GM13977 (cell line): Measurements from ENCODE around the gene LUC7L.

Source experiments
- DNase-seq: peaks from one replicate; pipeline ENCODE4 v3.0.0; 2012; ENCODE audit warnings: low spot score
- in situ Hi-C: fragments of 300-500 bp; cut with MboI; formaldehyde crosslinking; loops from one replicate; pipeline ENCODE4 v1.12.0; 2022; ENCODE audit warnings: low sequenced_read_pairs, low pct_unique_long_range_greater_than_20kb, mixed read lengths, inconsistent platforms; ENCODE audit not compliant: unreplicated experiment
- TF ChIP-seq, protein P1 (sequence below): IDR thresholded peaks from 2 replicates; pipeline ENCODE4 v1.5.1; 2012; ENCODE audit warnings: mild to moderate bottlenecking, control low read depth; ENCODE audit not compliant: insufficient read depth; ENCODE audit errors: extremely low read depth, missing control alignments

The LUC7L gene, protein sequence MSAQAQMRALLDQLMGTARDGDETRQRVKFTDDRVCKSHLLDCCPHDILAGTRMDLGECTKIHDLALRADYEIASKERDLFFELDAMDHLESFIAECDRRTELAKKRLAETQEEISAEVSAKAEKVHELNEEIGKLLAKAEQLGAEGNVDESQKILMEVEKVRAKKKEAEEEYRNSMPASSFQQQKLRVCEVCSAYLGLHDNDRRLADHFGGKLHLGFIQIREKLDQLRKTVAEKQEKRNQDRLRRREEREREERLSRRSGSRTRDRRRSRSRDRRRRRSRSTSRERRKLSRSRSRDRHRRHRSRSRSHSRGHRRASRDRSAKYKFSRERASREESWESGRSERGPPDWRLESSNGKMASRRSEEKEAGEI

DNA sequence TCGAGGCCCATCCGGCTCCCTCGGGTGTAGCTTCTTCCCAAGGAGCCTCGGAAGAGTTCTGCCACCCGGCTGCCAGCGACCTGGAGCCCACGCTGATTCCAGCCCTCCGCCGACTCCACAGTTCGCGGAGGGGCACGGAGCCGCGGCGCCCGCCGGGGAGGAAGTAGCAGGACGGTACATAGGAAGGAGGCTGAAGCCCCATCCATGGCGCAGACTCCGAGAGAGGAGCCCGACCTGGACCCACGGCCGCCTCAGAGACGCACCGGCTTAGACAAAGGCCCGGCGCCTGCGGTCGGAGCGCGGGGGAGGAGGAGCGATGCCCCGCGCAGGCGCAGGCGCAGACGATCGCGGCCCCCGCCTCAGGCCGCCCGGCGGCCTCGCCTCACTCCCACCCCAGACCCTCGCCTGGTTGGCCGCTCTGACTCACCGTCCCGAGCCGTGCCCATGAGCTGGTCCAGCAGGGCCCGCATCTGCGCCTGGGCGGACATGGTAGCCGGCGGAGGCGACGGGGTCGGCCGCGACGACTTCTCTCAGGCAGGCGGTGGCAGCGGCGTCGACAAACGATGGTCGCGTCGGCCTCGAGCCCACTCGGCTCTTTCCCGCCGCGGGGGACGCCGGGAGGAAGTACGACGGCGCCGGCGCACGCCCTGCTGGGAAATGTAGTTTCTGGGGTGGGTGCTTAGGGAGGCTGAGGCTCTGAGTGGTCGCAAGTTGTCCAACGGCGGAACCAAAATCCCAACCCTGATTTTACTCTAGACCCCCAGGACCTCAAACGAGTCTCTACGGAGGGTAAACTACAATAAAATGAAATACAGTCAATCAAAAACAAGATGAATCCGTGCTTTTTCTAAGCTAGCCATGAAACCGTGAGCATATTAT is at the start of gene LUC7L:
LUC7L (minus strand) TSS at position 598 of the 879 bp plus-strand sequence; CDS start at position 488, 110 bp downstream.
- DNase-seq: peak; percentile 93
- in situ Hi-C loops: no loop called here
- TF ChIP-seq, protein P1, sequence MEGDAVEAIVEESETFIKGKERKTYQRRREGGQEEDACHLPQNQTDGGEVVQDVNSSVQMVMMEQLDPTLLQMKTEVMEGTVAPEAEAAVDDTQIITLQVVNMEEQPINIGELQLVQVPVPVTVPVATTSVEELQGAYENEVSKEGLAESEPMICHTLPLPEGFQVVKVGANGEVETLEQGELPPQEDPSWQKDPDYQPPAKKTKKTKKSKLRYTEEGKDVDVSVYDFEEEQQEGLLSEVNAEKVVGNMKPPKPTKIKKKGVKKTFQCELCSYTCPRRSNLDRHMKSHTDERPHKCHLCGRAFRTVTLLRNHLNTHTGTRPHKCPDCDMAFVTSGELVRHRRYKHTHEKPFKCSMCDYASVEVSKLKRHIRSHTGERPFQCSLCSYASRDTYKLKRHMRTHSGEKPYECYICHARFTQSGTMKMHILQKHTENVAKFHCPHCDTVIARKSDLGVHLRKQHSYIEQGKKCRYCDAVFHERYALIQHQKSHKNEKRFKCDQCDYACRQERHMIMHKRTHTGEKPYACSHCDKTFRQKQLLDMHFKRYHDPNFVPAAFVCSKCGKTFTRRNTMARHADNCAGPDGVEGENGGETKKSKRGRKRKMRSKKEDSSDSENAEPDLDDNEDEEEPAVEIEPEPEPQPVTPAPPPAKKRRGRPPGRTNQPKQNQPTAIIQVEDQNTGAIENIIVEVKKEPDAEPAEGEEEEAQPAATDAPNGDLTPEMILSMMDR: no peak

DNA sequence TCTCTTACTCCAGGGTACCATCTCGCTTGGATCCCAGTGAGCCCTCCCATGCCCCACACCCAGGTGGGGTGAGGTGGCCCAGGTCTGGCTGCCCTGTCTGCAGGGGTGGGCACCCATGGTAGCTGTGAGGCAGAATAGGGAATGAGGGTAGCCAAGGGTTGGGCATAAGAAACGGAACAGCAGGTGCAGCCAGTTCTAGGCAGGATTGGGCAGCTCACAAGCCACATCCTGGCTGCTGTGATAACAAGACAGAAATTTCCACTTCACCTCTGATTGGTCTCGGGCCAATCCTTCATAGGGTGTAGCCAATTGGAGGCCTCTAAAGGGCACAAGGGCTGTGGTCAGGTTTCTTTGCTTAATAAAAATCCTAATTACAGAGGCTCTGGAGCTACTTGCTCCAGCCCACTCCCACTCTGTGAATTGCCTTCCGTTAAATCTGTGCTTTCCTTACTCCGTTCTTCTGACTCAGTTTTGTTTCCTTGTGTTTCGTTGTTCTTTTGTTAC is 49.7 kb upstream of the LUC7L start:
- in situ Hi-C loops: no loop called here
- TF ChIP-seq, protein P1: no peak
- peak; percentile 77 for DNase-seq

DNA sequence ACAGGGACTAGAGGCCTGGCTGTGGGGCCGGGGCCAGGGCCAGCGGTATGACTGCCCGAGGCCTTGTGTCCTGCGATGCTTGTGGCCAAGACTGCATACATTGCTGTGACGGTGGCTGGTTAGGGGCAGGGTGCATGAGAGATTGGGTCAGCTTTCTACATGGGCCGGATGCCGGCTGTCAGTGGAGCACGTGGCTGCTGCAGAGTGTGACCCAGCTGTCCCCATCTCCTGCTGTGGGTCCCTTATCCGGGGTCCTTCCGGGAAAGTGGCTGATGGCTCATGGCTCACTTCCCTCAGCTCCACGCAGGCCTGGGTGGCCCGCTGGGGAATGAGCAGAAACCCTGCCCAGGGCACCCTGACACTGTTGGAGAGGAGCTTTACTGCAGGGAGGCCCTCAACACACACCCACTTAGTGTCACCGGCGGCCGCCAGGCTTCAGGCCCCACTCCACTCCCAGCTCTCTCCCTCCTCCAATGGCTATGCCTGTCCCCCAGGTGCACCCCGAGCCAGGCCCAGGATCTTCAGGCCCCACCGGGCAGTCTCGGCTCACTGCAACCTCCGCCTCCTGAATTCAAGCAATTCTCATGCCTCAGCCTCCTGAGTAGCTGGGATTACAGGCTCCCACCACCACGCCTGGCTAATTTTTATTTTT is 47.3 kb upstream of the LUC7L start:
- TF ChIP-seq, protein P1: no peak
- in situ Hi-C loops: no loop called here
- DNase-seq: no peak

DNA sequence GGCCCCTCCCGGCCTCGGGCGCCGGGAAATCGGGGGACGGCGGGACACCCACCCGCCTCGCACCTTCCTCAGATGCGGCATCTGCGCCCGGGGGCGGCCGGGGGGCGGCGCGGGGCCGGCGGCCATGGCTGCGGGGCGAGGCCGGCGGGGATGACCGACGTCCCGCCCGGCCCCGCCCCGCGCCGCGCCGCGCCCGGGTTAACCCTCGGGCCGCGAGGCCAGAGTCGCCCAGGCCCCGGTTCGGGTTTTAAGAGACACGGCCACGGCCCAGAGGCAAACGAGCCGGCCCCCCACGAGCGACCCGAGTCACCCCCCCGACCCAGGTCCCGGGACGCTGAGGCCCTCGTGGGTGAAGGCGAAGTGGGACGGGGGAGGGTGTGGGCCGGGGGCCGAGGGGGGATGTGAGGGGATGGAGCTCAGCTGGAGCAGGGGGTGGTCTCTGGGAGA is 46.6 kb upstream of the LUC7L start, which contains the start of gene RGS11:
RGS11 (minus strand) TSS at position 159 of the 447 bp plus-strand sequence; CDS start at position 126, 33 bp downstream.
- in situ Hi-C loops: no loop called here
- TF ChIP-seq, protein P1: no peak
- DNase-seq: no peak

DNA sequence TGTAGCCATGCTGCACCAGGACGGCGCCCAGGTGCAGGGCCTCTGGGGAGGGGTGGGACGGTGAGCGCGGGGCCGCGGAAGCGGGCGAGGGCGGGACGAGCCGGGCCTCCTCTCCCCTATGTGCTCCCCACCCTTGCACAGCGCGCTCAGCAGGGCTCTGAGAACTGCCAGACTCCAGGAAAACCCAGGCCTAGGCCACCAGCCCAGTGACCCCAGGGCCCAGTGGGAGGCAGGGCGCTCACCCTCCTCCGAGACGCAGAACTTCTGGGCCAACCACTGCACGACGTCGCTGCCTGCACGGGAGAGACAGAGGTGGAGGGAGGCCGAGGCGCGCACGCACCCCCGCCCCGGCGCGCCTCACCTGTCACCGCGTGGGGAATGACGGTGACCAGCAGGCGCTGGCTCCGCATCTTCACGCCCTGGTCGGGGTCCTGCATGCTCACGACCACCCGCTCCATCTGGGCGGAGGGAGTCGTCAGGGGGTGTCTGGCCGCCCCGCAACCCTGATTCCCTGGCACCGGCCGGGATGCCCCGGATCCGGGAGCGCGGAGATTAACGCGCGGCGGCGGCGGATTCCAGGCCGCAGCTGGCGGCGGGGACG is 45.9 kb upstream of the LUC7L start:
- in situ Hi-C loops: no loop called here
- peak; percentile 64 for DNase-seq
- TF ChIP-seq, protein P1: no peak
